ENCODE results near the gene NEU2.
A peak's percentile ranks its signal among the peaks of the same experiment; 100 is the strongest.

Gene NEU2

DNA sequence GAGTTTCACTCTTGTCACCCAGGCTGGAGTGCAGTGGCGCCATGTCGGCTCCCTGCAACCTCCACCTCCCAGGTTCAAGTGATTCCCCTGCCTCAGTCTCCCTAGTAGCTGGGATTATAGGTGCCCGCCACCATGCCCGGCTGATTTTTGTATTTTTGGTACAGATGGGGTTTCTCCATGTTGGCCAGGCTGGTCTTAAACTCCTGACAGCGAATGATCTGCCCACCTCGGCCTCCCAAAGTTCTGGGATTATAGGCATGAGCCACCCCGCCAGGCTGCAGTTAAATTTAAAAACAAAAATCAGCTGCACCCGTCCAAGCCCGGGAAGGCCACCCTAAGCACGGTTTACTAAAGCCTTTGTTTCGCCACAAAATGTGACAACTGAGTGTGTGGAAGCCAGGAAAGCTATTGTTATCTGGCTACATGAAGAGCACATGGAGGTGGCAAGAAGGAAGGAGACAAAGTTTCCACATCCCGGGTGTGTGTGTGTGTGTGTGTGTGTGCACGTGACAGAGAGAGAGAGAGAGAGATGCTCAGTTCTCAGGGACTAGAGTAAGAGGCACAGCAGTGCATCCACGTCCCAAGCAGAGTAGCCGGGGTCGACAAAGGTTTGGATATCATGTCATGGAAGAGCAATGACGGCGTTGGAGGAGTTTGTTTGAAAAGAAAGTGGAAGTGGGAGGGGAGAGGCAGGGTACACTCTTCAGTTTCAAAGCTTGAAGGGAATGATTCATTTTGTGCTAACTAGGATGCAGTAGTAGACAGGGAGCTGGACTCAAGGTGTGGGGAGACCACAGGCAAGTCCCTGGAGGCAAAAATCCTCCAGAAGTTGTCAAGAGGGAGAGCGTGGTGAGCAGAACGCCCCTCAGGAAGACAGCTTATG, 47.7 kb downstream of the NEU2 start:
- DNase-seq, result peak; percentile 32

DNA sequence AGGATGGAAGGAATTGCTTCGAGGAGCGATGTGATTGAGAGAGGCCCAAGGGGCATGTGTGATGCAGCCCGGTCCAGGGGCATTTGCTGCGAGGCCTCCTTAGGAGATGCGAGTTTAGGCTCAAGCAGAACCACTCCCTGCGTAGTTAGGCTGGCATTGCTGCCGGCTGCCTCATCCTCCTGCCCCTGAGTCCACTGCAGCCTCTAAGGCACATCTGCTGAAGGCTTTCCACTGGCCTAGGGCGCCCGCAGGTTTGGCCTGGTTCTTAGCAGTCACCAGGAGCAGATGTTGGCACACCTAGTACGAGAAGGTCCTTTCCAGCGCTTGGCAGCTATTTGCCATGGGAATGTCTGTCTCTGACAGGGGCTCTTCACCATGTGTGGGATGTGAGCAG, 48.4 kb downstream of the NEU2 start:
- DNase-seq, result no peak

DNA sequence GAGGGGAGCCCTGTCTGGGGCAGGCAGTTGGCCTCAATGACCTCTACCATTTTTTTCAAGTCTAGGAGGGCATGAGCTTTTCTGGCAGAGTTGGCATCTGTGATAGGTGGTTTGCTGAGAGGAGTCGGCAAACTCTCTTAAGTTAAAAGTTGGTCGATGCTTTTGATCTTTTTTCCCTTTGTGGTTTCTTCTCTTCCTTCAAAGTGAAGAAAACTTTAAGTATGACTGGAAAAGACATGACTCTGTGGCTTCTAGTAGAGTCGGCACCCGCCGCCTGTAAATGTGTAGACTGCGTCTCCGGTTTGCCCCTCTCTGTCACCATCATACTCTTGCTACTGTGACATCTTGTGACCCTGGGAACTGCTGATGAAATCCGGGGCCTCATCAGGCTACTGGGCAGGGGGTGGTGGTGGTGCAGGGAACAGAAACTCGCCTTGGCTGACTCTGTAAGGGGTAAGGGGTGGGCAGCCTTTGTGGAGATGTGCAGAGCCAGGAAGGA, 48.8 kb downstream of the NEU2 start:
- DNase-seq, result peak; percentile 82

DNA sequence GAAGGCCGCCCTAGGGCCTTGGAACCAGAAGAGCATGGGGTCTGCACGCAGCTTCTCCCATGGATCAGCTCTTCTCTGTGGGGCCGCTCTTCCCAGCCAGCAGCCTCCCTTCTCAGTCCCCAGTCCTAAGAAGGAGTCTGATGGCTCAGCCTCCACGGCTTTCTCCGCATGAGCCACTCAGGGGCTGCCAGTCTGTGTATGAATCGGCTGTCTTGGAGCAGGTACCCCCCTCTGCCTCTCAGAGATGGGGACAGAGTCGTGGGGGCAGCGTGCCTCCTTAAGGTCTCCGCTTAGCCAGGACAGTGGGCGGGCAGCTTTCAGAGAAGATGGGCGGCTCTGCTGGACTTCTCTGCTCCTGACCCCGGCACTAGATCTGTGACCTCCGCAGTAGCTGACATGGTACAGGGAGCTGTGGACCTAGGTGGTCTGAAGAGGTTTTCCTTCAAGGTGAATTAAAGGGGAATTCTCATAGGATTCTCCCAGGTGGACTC, 49.3 kb downstream of the NEU2 start:
- no peak for DNase-seq

DNA sequence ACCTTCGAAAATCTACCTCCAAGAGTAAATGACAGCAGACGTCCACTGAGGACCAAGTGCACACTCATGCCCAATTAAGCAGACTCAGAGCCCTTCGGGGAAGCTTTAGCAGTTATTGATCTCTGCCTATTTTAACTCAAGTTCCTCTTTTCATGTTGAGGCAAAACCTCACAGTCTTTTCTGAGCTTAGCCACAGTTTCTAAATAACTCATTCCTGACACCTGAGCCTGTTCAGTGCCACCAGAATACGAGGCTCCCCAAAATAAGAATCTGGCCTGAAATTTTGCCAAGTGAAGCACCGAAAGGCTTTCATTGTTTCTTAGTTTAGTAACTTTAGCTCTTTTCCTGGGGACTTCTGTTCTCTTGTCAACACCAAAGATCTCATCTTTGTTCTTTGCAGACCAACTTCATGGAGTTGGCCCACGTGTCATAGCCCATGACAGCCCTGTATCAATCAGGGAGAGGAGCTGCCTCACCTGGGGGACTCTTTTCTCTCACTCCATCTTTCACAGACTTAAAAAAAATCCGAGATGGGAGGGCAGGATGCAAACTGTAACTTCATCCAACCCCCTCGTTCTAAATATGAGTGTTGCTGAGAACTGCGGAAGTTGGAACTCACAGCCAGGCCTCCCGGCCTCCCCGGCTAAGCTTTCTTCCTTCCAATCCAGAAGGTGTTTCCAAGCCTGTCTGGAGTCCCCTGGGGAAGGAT, 49.9 kb downstream of the NEU2 start:
- DNase-seq, result peak; percentile 14

DNA sequence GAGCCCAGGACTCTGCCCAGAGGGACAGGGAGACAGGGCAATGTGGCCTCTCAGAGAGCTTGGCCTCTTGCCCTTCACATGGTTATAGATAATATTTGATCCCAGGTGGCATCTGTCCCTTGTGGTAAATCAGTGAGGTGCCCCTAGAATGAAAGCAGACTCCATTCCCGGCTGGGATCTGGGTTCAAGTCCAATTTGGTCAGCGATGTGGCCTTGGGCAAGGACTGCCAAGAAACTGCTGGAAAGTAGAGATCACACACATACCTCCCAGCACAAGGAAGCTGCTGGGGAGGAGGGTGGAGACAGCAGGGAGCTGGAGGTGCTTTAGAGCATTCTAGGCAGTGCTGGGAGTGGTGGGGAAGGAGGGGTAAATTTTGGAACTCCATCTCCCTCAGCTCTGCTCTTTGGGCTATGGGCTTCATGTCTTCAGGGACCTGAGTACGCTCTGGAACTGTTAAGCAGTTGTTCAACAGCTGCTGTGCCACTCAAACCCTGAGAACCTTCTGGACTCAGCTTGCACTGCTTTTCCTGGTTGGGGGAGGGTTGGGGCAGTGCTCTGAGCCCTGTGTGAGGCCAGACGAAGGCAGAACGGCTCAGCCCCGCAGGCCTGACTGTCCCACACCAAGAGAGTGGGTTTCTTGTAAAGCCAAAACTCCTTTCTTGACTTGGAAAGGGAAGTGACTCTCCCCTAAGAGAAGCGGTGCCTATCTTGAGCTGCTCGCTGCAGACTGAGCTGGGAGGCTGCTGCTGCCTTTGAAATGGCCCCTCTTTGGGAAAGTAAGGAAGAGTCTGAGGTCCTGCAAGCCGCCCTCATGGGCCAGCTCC, 50.7 kb downstream of the NEU2 start:
- DNase-seq, result no peak

DNA sequence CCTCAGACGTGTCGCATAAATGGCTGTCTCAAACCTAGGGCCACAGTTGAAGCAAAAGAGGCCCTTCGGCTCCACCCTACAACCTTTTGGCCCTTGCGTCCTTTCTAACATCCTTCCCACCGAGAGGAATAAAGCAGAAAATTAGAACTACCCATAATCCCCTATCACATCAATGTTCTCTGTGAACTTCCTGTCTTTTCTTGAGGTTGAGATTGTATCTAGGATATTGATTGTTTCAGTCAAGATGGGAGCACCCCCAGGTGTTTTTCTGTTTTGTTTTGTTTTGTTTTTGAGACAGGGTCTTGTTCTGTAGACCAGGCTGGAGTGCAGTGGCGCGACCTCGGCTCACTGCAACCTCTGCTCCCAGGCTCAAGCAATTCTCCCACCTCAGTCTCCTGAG, 51.3 kb downstream of the NEU2 start:
- no peak for DNase-seq

DNA sequence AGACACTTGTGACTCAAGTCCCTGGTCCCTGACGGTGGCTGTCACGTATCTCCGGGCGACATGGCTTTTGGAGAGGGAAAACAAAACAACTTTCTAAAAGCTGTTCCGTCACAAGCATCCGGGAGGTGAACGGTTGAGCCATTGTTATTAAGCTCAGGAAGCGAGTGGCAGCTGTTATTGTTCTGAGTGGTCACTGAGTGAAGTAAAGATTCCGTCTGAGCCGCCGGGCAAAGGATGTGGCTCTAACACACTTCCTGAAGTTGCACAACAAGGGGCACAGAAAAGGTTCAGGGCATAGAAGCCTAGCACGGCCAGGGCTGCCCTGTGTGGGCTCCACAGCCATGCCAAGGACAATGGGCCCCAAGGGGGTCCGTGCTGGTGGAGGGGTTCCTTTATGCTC, 52.0 kb downstream of the NEU2 start:
- DNase-seq, result peak; percentile 62
